Right atrium auricular region (tissue), 2 donors: Measurements from ENCODE around the gene CPN1. TPM values are rescaled to one million over a fixed set of nuclear protein-coding genes. Genes with fewer than 3 reads are reported as not detected.

Experiments used
- DNase-seq: peaks from one replicate; pipeline ENCODE4 v3.0.0-alpha.2; 2019; ENCODE audit warnings: low spot score
- H3K27ac ChIP-seq, 2 donors: fragments of 200-600 bp; sonication (generic); 1 replicate in 1 of 2; 2 replicates in 1 of 2; pipeline ENCODE4 v1.5.1; 2016 to 2019
- H3K27me3 ChIP-seq, 2 donors: fragments of 200-600 bp; sonication (generic); one replicate each; pipeline versions ENCODE4 v1.5.1 to v1.6.0; 2017 to 2019
- H3K36me3 ChIP-seq: fragments of 200-600 bp; sonication (generic); one replicate; pipeline ENCODE4 v1.5.1; 2016
- H3K4me1 ChIP-seq, 2 donors: fragments of 200-600 bp; sonication (generic); one replicate each; pipeline versions ENCODE4 v1.5.1 to v1.6.0; 2017 to 2019
- H3K4me3 ChIP-seq, 2 donors: fragments of 200-600 bp; sonication (generic); 1 replicate in 1 of 2; 2 replicates in 1 of 2; pipeline ENCODE4 v1.5.1; 2017 to 2019; ENCODE audit warnings: mild to moderate bottlenecking in 1 of 2, moderate library complexity in 1 of 2
- H3K9me3 ChIP-seq, 2 donors: fragments of 200-600 bp; sonication (generic); one replicate each; pipeline ENCODE4 v1.5.1; 2019
- total RNA-seq, 2 donors: library from RNA; depleted of rRNA; stranded (reverse); fragments of >200 nt; gene quantifications; one replicate each; pipeline ENCODE4 v1.1.0, GENCODE V29; 2016
- TF ChIP-seq, protein P1 (sequence below), 2 donors: fragments of 200-600 bp; sonication (generic); IDR thresholded peaks; one replicate each; pipeline ENCODE4 v1.5.1; 2019; ENCODE audit warnings: antibody characterized with exemption in 2 of 2

Gene CPN1
- total RNA-seq, 2 donors from 2014 or later = not detected

DNA sequence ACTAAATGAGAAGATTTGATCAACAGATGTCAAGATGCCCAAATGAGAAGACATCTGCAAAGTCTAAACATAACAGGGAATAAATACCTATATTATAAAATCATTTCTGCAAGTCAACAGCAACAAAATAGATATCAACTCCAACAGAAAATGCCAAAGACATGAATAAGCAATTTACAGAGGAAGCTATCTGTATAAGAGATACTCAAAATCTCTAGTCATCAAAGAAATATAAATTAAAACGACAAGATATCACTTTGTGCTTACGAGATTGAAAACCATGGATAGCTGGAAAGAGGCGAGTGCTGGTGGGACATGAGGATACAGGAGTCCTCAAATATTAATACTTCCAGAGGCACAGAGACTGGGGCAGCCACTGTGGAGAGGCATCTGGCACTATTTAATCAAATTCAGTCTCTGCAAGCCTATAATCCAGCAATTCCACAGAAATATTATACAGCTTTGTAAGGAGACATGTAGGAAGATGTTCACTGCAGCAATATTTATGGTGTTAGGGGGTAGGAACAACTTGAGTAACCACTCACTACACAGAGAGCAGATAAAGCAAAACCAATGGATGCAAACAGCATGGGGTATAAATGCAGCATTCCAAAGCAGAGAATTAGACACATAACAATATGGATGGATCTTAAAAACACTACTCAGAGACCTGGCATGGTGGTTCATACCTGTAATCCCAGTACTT lies 76.7 kb downstream of the CPN1 start:
- no peaks in the 10 kb centered on the region for H3K36me3 ChIP-seq
- DNase-seq = no peak
- no peak overlapping the region for H3K4me3 ChIP-seq
- H3K27me3 ChIP-seq = no peaks in the 10 kb centered on the region
- peaks cover 0 to 46% of the 10 kb centered on the region in 2 donors for H3K4me1 ChIP-seq
- H3K27ac ChIP-seq = no peak overlapping the region
- TF ChIP-seq, protein P1, sequence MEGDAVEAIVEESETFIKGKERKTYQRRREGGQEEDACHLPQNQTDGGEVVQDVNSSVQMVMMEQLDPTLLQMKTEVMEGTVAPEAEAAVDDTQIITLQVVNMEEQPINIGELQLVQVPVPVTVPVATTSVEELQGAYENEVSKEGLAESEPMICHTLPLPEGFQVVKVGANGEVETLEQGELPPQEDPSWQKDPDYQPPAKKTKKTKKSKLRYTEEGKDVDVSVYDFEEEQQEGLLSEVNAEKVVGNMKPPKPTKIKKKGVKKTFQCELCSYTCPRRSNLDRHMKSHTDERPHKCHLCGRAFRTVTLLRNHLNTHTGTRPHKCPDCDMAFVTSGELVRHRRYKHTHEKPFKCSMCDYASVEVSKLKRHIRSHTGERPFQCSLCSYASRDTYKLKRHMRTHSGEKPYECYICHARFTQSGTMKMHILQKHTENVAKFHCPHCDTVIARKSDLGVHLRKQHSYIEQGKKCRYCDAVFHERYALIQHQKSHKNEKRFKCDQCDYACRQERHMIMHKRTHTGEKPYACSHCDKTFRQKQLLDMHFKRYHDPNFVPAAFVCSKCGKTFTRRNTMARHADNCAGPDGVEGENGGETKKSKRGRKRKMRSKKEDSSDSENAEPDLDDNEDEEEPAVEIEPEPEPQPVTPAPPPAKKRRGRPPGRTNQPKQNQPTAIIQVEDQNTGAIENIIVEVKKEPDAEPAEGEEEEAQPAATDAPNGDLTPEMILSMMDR (IDR thresholded peaks at IDR 0.05) = no peak
- no peaks in the 10 kb centered on the region for H3K9me3 ChIP-seq

DNA sequence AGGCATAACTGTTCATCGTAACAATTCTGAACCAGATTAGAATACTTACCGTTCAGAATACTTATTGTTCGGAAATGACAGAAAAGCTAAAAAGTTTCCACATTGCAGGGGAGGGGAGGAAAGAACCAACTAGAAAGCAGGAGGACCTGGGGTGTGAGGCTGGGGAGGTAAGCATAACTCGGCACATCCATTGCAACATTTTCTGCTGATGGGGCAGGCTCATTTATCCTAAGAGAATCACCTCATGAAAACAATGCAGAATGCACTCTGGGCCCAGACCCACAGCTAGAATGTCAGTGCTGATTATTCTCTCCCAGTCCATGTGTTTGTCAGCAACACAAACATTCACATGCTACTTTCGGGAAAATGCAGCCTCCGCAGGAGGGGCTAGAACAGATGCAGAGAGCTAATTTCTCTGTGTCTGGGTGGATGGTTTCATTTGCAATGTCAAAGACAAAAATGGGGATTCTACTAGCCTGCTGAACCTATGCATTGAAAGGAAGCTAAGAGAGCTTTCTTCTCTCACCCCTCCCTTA lies 81.5 kb downstream of the CPN1 start:
- Histone ChIP-seq H3K9me3 (no peaks in the 10 kb centered on the region), H3K4me1 (peaks cover 0 to 34% of the 10 kb centered on the region in 2 donors), H3K27ac (no peak overlapping the region), H3K4me3 (no peak overlapping the region), H3K27me3 (no peaks in the 10 kb centered on the region), H3K36me3 (no peaks in the 10 kb centered on the region)
- TF ChIP-seq, protein P1 (IDR thresholded peaks at IDR 0.05) = no peak
- no peak for DNase-seq

DNA sequence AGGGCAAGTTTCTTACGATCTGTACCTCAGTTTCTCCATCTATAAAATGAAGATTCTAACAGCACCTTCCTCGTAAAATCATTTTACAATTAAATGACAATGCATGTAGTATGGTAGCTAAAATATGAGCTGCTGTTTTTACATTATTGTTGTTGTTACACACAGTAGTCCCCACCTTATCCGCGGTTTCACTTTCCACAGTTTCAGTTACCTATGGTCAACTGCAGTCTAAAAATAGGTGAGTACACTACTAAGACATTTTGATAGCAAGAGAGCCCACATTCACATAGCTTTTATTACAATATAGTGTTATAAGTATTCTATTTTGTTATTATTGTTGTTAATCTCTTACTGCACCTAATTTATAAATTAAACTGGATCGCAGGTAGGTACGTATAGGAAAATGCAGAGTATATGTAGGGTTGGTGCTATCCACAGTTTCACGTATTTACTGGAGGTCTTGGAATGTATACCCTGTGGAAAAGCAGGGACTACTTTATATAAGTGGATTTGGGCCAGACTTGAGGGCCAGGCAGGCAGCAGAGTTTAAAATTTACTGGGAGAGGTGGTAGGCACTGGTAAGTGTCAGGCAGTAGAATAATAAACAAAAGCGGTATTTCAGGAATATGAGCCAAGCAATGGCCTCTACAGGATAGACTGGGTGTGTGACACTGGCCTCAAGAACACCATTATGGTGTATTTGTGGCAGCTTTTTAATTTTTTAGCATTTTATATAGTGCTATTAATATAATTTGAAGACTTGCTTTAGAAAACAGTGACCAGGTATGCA lies 82.2 kb downstream of the CPN1 start:
- H3K4me3 ChIP-seq = no peak overlapping the region
- H3K9me3 ChIP-seq = no peaks in the 10 kb centered on the region
- peaks cover 0 to 34% of the 10 kb centered on the region in 2 donors for H3K4me1 ChIP-seq
- TF ChIP-seq, protein P1 (IDR thresholded peaks at IDR 0.05) = no peak
- no peak for DNase-seq
- no peaks in the 10 kb centered on the region for H3K27me3 ChIP-seq
- H3K36me3 ChIP-seq = peaks cover 4% of the 10 kb centered on the region
- H3K27ac ChIP-seq = no peak overlapping the region

DNA sequence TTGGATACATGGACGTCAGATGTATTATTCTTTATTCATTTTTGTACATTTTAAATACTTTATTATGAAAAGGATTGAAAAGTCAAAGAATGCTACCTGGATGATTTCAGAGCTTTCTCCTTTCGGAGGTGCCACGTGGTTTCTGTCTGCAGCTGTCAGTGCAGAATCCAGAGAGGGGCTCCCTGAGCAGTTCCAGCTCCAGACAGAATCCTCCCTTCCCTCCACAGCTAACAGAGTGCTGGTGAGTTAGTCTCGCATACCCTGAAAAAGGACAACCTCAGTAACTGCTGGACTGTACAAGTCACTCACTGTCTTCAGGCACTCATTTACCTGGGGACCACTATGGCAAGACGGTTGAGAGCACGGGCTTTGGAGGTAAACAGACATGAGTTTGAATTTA lies 82.8 kb downstream of the CPN1 start:
- Histone ChIP-seq H3K27ac (no peak overlapping the region), H3K36me3 (peaks cover 4% of the 10 kb centered on the region), H3K4me1 (peaks cover 0 to 39% of the 10 kb centered on the region in 2 donors), H3K9me3 (no peaks in the 10 kb centered on the region), H3K4me3 (no peak overlapping the region), H3K27me3 (no peaks in the 10 kb centered on the region)
- TF ChIP-seq, protein P1 (IDR thresholded peaks at IDR 0.05) = no peak
- DNase-seq = no peak

DNA sequence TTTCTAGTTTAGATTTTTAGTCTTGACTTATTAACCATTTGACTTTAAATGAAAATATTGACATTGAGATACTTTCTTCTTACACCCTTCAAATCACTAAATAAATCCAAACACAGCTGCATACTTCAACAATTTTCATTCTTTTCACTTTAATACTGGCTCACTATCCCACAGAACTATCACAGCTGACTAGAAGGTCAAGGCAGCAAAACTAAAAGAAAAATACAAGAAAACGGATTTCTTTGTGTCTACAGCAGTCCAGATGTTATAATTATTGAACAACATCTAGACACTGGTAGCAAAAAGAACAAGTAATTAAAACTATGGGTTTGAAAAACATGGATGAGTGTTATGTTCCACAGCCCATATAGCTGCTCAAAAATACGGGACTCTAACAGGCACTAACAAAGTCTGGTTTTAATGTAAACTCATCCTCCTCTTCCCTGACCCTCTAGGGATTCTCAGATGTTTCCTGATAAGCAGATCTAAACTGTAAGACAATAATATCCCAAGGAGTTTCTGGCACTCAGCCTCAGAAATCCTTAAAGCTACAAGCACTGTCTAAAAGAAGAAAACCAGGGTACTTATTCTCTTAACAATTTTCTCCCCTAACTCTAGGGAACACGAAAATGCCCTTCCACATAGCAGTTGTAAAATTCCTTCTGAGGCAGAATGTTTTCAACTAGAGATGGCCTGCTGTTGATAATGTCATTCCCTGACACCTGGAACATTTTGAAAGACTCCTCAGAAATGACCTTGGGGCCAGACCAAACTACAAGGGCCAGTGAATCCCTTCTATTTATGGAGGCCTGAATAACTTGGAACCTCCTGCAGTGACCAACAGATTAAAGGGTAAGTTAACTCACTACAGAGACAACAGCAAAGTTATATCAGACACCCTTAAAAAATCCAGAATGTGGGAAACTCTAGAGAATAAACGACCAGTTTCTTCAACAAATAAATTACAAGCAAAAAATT lies 84.7 kb downstream of the CPN1 start:
- DNase-seq = no peak
- H3K4me1 ChIP-seq = peaks cover 0 to 42% of the 10 kb centered on the region in 2 donors
- no peak overlapping the region for H3K4me3 ChIP-seq
- no peaks in the 10 kb centered on the region for H3K27me3 ChIP-seq
- no peaks in the 10 kb centered on the region for H3K9me3 ChIP-seq
- H3K27ac ChIP-seq = peak overlapping the region; percentile 24 to 54
- H3K36me3 ChIP-seq = peaks cover 4% of the 10 kb centered on the region
- TF ChIP-seq, protein P1 (IDR thresholded peaks at IDR 0.05) = no peak
